K562 (cell line): ENCODE results near the gene GP1BB. TPM values are rescaled to one million over a fixed set of nuclear protein-coding genes. Genes with fewer than 3 reads are reported as not detected.

Experiments
- CBFA2T3 ChIP-seq: fragments of 450-650 bp; IDR thresholded peaks from 2 replicates; pipeline ENCODE4 v1.6.1; 2017
- CREB3L1 ChIP-seq: fragments of 450-650 bp; IDR thresholded peaks from 2 replicates; pipeline ENCODE4 v1.6.1; 2014; ENCODE audit warnings: low read depth, mild to moderate bottlenecking, moderate library complexity, borderline replicate concordance
- EP300 ChIP-seq: IDR thresholded peaks from 2 replicates; pipeline ENCODE4 v1.6.1; 2012; ENCODE audit warnings: low read length, improper control_type of control experiment
- EP400 ChIP-seq: fragments of 450-650 bp; IDR thresholded peaks from 2 replicates; pipeline ENCODE4 v1.6.1; 2017; ENCODE audit warnings: antibody characterized with exemption, mild to moderate bottlenecking, moderate library complexity
- GATAD2B ChIP-seq: fragments of 450-650 bp; IDR thresholded peaks from 2 replicates; pipeline ENCODE4 v1.6.1; 2017; ENCODE audit warnings: mild to moderate bottlenecking, borderline replicate concordance
- HNRNPH1 ChIP-seq: fragments of 200-400 bp; formaldehyde crosslinking; optimal IDR thresholded peaks from 2 replicates; pipeline ENCODE3; 2017; ENCODE audit warnings: low read depth, mild to moderate bottlenecking, low read length, moderate library complexity
- HNRNPLL ChIP-seq: fragments of 200-400 bp; formaldehyde crosslinking; IDR thresholded peaks from 2 replicates; pipeline ENCODE4 v1.6.1; 2017; ENCODE audit warnings: low read length, low read depth, mild to moderate bottlenecking; ENCODE audit not compliant: poor library complexity, severe bottlenecking
- IFI16 ChIP-seq: fragments of 250-450 bp; sonication (Bioruptor Pico); IDR thresholded peaks from 2 replicates; pipeline ENCODE4 v2.1.2; 2022; ENCODE audit warnings: mild to moderate bottlenecking, inconsistent platforms
- IRF9 ChIP-seq: fragments of 450-650 bp; IDR thresholded peaks from 2 replicates; pipeline ENCODE4 v1.6.1; 2016; ENCODE audit warnings: missing biosample characterization, missing genetic modification characterization
- KDM5B ChIP-seq: fragments of 200-600 bp; sonication (generic); IDR thresholded peaks from 2 replicates; pipeline ENCODE4 v1.6.1; 2012; ENCODE audit warnings: low read depth, mild to moderate bottlenecking, moderate library complexity, low read length, control low read depth, inconsistent platforms; ENCODE audit not compliant: insufficient replicate concordance
- L3MBTL2 ChIP-seq: fragments of 450-650 bp; IDR thresholded peaks from 2 replicates; pipeline ENCODE4 v1.6.1; 2016; ENCODE audit warnings: mild to moderate bottlenecking, moderate library complexity
- MAFK ChIP-seq: IDR thresholded peaks from 2 replicates; pipeline ENCODE4 v1.6.1; 2011; ENCODE audit warnings: low read length, improper control_type of control experiment
- MAX ChIP-seq: sonication (generic); formaldehyde crosslinking; IDR thresholded peaks from 2 replicates; pipeline ENCODE4 v1.9.0; 2022; ENCODE audit warnings: mild to moderate bottlenecking, missing genetic modification reagents
- MXI1 ChIP-seq: IDR thresholded peaks from 2 replicates; pipeline ENCODE4 v1.6.1; 2011; ENCODE audit warnings: low read depth, mild to moderate bottlenecking, improper control_type of control experiment, low read length
- NUFIP1 ChIP-seq: fragments of 450-650 bp; IDR thresholded peaks from 2 replicates; pipeline ENCODE4 v1.6.1; 2018; ENCODE audit not compliant: partially characterized antibody
- PATZ1 ChIP-seq: fragments of 250-450 bp; sonication (Bioruptor Pico); IDR thresholded peaks from 2 replicates; pipeline ENCODE4 v1.5.0; 2020; ENCODE audit warnings: mild to moderate bottlenecking, borderline replicate concordance
- PHF21A ChIP-seq: fragments of 450-650 bp; IDR thresholded peaks from 2 replicates; pipeline ENCODE4 v1.6.1; 2017; ENCODE audit warnings: low read depth, borderline replicate concordance
- RHOXF2B ChIP-seq: fragments of 250-450 bp; sonication (Bioruptor Pico); conservative IDR thresholded peaks from 2 replicates; pipeline ENCODE4 v1.5.1; 2021
- U2AF2 ChIP-seq: fragments of 200-400 bp; formaldehyde crosslinking; optimal IDR thresholded peaks from 2 replicates; pipeline ENCODE3; 2017; ENCODE audit warnings: low read depth, mild to moderate bottlenecking, low read length
- ZFP36 ChIP-seq: fragments of 150-350 bp; IDR thresholded peaks from 2 replicates; pipeline ENCODE4 v1.6.1; 2018; ENCODE audit warnings: low read length, low read depth; ENCODE audit not compliant: partially characterized antibody
- ZNF766 ChIP-seq: fragments of 200-800 bp; sonication (Bioruptor generic); conservative IDR thresholded peaks from 2 replicates; pipeline ENCODE4 v1.6.1; 2016; ENCODE audit warnings: missing genetic modification characterization, missing compliant biosample characterization
- ZNF79 ChIP-seq: fragments of 250-450 bp; sonication (Bioruptor Pico); IDR thresholded peaks from 2 replicates; pipeline ENCODE4 v1.4.0; 2020; ENCODE audit warnings: low read depth, mild to moderate bottlenecking, moderate library complexity
- polyA plus RNA-seq, 8 experiments: library from polyadenylated mRNA; depleted of rRNA in 4 of 8; stranded (reverse) in 5 of 8; unstranded in 3 of 8; fragments of >200 nt; fragmentation: Nextera tagmentation in 2 of 8; fragmentation: Illumina TruSeq in 1 of 8; extraction: Ambion mirVana in 2 of 8; extraction: Trizol in 1 of 8; gene quantifications; 2 replicates each; pipeline versions ENCODE4 v1.2.1 to v1.2.3, GENCODE V29; 2011 to 2014; ENCODE audit warnings: inconsistent platforms in 1 of 8, missing spikeins in 1 of 8
- total RNA-seq, 7 experiments: library from RNA; depleted of rRNA in 6 of 7; stranded (reverse); fragments of >200 nt in 6 of 7; fragmentation: Illumina TruSeq in 2 of 7; extraction: Trizol in 2 of 7; gene quantifications; 2 replicates each; pipeline versions ENCODE4 v1.2.1 to v1.2.3, GENCODE V29; 2011 to 2021; ENCODE audit warnings: low replicate concordance in 1 of 7
- TF ChIP-seq, protein P1 (sequence below): fragments of 450-650 bp; IDR thresholded peaks from 2 replicates; pipeline ENCODE4 v1.6.1; 2016; ENCODE audit warnings: antibody characterized with exemption

The GP1BB gene
- total and polyA plus RNA-seq, 9 of the 15 experiments (the other 6 are each of a cell fraction or from before 2014, with no cell fraction given), result 0.69 to 162 (median 2.8) TPM

DNA sequence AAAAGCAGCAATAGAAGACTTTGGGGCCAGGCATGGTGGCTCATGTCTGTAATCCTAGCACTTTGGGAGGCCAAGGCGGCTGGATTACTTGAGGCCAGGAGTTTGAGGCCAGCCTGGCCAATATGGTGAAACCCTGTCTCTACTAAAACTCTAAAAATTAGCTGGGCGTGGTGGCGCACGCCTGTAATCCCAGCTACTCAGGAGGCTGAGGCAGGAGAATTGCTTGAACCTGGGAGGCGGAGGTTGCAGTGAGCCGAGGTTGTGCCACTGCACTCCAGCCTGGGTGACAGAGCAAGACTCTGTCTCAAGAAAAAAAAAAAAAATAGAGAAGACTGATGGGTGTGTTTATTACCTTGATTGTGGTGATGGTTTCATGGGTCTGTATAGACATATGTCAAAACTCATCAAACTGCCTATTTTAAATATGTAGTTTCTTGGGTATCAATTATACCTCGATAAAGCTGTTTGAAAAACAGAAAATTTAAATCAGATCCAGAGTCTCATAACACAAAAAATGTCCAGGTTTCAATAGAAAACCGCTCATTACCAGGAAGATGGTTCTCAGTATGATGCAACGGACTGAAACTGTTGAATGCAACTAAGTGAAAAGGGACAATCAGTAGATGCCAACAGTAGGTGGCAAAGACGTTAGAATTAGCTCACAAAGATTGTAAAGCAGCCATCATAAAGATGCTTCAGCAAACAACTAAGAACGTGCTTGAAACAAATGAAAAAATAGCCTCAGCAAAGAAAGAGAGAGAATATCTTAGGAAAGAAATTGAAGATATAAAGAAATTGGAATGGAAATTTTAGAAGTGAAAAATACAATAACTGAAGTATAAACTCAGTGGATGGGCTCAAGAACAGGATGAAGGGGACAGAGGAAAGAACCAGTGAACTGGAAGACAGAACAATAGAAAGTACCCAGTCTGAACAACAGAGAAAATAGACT, 42.2 kb upstream of the GP1BB start (continued):
- TF ChIP-seq U2AF2 (no peak), EP300 (peak; percentile 89), GATAD2B (no peak), ZFP36 (no peak), CBFA2T3 (no peak), NUFIP1 (no peak), PATZ1 (CRISPR knock-in tag) (no peak), MAFK (no peak), MXI1 (no peak), KDM5B (no peak), EP400 (peak; percentile 78), RHOXF2B (CRISPR knock-in tag) (no peak), PHF21A (no peak), IFI16 (peak; percentile 72), CREB3L1 (no peak), L3MBTL2 (peak; percentile 74), IRF9 (peak; percentile 97), HNRNPLL (no peak), ZNF79 (CRISPR knock-in tag) (no peak), ZNF766 (CRISPR knock-in tag) (peak; percentile 70), HNRNPH1 (no peak), MAX (CRISPR knock-in tag) (no peak)
- TF ChIP-seq, protein P1, sequence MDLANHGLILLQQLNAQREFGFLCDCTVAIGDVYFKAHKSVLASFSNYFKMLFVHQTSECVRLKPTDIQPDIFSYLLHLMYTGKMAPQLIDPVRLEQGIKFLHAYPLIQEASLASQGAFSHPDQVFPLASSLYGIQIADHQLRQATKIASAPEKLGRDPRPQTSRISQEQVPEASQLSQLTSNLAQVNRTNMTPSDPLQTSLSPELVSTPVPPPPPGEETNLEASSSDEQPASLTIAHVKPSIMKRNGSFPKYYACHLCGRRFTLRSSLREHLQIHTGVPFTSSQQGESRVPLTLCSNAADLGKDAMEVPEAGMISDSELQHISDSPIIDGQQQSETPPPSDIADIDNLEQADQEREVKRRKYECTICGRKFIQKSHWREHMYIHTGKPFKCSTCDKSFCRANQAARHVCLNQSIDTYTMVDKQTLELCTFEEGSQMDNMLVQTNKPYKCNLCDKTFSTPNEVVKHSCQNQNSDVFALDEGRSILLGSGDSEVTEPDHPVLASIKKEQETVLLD, result no peak
